NCI-H2029 (cell line): ENCODE results near the gene CHST8.
A peak's percentile ranks its signal among the peaks of the same experiment; 100 is the strongest.

ENCODE experiments used
- DNase-seq: peaks from one replicate; lab custom pipeline; 2025; lab: John Stamatoyannopoulos, UW

The CHST8 gene

DNA sequence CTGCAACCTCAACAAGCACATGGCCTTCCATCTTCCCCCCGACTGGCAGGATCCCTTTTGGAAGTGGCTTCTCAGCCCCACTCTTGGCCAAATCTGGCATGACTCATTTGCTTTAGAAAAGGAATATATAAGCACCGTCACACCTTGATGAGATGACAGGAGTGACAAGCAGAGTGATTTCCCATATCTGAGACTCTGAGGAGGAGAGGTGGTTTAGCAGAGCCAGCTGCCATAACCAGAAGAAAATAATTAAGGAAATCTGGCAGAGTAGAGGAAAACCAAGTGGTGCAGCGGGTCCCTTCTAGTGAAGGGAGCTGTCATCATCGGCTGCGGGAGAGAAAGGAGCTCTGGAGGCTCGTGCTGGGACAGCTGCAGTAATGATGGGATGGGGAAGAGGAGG is 147.5 kb downstream of the CHST8 start:
- DNase-seq, result no peak

DNA sequence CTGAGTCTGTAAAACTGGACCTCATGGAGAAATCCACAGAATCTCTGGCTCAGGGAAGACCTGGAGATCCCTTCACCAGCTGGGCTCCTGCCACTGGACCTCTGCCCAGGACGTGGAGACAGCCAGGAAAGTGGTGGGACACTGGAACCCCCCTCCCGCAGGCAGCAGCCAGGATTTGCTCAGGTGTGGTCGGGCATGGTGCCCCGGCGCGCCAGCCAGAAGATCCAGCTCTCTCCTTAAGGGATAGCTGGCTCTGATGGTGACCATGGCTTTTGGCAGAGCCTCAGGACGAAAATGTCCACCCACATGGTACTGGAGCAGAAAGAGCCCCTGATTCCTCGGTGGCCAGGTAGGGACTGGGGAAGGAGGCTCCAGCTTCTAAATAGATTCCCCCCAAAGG is 148.4 kb downstream of the CHST8 start:
- DNase-seq, result no peak

DNA sequence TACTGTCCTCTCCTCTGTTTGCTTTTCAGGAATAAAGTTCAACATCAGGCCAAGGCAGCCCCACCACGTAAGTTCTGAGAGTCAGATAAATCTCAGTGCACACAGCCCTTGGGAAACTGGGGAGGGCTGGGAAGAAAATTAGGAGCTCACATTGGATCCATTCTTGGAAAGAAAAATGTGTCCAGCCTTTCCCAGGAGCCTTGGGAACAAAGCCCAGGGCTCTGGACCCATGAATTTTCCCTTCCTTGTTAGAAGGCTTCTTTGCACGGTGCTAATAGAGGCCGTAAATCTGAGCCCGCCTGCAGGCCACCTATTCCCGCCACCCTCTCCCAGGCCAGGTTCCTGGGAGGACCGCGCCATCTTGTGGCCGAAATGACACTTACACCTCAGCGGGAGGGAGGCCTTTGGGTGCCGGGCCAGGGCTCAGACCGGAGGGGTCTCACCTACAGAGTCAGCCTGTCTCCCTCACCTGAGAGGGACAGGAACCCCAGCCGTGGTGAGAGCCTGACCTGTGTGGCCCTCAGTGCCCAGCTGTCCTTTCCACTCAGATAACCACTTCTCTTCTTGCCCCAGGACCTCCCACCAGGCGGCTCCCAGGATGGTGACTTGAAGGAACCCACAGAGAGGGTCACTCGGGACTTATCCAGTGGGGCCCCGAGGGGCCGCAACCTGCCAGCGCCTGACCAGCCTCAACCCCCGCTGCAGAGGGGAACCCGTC is 149.8 kb downstream of the CHST8 start:
- peak; percentile 60 for DNase-seq

DNA sequence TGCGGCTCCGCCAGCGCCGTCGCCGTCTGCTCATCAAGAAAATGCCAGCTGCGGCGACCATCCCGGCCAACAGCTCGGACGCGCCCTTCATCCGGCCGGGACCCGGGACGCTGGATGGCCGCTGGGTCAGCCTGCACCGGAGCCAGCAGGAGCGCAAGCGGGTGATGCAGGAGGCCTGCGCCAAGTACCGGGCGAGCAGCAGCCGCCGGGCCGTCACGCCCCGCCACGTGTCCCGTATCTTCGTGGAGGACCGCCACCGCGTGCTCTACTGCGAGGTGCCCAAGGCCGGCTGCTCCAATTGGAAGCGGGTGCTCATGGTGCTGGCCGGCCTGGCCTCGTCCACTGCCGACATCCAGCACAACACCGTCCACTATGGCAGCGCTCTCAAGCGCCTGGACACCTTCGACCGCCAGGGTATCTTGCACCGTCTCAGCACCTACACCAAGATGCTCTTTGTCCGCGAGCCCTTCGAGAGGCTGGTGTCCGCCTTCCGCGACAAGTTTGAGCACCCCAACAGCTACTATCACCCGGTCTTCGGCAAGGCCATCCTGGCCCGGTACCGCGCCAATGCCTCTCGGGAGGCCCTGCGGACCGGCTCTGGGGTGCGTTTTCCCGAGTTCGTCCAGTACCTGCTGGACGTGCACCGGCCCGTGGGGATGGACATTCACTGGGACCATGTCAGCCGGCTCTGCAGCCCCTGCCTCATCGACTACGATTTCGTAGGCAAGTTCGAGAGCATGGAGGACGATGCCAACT is 150.5 kb downstream of the CHST8 start:
- no peak for DNase-seq

DNA sequence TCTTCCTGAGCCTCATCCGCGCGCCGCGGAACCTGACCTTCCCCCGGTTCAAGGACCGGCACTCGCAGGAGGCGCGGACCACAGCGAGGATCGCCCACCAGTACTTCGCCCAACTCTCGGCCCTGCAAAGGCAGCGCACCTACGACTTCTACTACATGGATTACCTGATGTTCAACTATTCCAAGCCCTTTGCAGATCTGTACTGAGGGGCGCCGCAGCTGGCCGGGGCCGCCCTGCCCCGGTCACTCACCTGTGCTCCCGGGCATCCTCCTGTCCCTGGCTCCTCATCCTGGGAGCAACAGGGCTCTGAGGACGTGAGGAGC is 151.1 kb downstream of the CHST8 start:
- DNase-seq, result no peak

DNA sequence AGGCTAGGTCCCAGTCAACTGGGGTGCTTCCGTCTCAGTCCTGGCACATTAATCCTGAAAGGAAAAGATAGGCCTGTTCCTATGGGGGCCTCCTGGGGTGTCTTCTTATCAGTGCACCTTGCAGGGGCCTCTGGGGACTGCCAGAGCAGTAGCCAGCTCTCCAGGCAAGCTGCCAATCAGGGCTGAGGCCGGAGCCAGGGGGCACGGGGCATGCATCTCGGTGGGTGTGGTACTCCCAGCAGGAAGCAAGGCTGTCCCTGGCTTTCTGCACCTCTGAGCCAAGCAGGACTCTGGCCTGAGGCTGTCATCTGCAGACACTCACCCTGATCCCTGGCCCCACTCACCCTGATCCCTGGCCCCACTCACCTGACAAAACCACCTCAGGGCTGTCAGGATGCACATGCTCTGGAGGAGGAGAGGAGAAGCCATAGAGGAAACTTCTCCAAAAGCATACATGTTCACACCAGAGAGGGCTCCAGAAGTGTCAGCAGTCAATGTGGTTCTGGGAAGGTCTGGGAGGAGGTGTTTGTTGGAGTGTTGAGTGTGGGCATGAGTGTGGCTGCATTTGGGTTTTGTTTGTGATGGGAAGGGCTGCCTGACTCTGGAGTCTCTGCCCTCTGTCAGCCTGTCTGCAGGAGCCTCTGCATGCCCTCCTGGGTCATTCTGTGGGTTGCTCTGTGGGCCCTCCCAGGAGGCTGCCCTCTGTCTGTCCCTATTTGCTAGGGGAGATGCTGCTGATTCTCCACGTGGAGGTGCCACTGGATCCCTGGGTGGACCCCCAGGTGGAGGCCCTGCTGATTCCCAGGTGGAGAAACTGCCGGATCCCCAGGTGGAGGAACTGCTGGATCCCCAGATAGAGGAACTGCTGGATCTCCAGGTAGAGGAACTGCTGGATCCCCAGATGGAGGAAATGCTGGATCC is 152.2 kb downstream of the CHST8 start:
- DNase-seq, result no peak

DNA sequence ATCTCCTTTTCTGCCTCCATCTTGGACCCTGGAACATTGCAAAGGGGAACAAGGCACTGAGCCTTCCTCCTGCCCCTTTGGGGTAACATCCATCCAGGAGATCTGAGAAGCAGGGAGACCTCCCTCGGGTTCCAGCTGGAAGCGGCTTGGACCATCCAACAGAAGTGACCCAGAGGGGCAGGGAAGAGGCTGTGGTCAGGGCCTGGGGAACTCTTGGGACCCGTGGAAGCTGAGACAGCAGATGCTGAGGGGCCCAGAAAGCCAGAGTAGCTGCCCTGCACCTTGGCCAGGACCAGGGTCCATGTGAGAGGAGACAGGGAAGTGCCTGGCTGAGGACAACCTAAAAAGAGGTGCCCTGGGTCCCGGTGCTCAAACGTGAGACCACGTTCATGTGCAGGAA is 153.0 kb downstream of the CHST8 start:
- DNase-seq, result no peak

DNA sequence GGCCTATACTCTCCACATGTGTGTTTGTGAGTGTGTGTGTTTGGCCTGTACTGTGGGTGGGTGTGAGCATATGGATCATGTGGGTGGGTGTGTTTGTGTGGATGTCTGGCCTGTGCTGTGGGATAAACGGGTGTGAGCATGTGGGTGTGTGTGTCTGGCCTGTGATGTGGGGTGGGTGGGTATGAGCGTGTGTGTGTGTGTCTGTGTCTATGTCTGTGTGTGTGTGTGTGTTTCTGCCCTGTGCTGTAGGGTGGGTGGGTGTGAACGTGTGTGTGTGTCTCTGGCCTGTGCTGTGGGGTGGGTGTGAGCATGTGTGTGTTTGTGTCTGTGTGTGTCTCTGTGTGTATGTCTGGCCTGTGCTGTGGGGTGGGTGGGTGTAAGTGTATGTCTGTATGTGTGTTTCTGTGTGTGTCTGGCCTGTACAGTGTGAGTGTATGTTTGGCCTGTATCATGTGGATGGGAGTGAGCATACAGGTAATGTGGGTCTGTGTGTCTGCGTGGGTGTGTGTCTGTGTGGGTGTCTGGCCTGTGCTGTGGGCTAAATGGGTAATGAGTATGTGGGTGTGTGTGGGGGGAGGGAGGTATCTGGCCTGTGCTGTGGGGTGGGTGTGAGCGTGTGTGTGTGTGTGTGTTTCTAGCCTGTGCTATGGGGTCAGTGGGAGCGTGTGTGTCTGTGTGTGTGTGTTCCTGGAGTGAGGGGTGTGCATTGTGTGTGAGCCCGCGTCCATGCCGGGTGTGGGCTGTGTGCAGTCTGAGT is 154.2 kb downstream of the CHST8 start:
- no peak for DNase-seq

DNA sequence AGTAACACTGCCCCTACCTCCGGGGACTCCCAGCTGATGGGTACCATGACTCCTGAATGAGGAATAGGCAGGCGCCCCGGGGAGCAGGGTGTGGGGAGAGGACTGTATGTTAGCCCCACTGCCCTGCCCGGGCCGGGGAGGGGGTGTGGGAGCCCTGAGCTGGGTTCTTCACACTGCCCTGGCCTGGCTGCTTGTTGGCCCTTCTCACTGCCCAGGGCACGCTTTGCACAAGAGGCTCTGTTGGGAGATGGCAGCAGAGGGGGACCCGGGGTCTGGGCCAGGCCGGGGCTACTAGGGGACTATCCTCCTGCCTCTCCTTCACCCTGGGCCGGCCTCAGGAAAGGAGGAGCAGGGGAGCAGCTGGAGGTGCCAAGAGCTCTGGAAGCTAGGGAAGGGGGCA is 155.6 kb downstream of the CHST8 start:
- DNase-seq, result no peak

DNA sequence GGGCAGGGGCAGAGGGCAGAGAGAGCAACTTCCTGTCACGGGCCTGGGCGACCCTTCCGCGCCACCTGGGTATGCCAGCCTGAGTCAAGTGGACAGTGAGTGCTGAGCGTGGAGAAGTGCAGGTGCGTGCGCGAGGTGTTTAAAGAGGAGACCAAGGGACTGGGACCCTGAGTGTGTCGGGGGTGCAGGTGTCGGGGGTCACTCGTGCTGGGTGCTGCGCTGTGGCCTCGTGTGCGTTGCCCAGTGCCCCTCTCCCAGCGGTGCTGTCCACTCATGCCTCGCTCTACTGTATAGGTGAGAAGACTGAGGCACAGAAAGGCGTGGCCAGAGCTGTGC is 156.0 kb downstream of the CHST8 start:
- DNase-seq, result no peak

DNA sequence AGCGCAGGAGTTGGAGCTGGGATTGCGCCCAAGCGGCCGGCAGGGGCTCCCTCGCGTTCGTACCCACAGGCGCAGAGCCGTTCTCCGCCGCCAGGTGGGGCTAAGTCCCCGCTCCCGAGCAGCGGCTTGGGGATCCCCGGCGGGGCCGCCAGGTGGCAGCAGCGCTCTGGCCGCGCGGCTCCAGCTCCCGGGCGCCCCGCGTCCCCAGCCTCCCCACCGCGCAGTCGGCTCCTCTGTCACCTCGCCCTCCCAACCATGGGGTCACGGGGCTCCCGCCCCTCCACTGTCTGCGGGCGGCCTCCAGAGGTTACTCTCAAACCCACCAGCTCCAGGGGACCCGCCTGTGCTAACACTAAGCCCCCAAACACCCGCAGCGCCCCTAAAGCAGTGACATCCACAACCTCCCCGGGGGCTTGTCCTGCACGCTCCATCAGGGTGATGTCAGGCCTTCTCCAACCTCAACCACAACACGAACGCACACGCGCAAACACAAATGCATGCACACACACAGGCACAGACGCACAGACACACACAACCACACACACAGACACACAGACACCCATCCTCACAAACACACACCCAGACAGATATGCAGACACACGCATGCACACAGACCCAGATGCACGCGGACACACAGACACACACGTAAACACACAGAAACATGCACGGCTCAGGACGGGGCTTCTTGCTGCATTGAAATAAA is 156.5 kb downstream of the CHST8 start:
- DNase-seq, result peak; percentile 74

DNA sequence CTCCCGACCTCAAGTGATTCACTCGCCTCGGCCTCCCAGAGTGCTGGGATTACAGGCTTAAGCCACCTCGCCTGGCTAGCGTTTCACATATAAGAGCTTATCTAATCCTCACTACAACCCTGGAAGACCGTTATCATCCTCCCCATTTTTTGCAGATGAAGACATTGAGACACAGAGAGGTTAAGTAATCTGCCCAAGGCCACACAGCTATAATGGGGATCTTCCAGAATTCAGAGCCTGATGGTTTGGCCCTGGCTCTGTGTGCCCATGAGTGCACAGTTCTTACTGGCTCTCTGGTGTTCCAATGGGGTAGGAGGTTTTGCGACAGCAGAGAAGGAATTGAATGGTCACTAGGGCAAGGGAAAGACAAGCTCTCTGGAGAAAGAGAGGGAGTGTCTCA is 158.1 kb downstream of the CHST8 start:
- DNase-seq, result no peak

DNA sequence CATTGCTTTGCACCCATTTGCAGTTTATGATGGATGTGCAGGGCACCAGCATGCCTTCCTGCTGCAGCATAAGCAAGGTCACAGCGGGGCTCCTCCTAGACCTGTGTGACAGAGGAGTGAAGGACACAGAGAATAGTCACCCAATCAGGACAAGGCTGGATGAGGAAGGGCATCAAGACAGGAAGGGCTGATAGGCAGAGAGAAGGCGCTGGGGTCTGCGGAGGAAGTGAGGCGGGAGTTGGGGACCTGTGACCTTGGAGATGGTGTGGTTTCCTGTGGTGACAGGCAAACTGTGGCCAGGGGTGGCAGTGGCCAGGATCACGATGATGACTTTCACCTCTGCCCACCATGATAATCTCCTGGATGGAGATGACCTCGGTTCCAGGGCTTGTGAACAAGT is 158.5 kb downstream of the CHST8 start:
- DNase-seq, result no peak

DNA sequence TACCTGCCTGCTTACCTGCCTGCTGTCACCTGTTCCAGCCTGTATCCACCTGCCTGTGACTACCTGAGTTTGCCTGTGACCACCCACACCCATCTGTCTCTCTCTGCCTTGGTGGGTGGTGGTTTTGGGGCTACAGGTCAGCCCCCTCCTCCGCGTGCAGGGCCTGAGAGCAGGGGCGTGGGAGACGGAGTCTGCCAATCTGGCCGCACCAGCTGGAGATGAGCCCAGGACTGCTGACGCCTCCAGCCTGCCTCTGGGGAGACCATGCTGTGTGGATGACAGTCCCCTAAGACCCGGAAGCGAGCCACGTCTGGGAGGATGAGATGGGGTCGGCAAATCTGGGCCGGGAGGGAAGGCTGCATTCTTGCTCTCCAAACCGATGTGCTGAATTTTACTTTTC is 159.0 kb downstream of the CHST8 start:
- no peak for DNase-seq

DNA sequence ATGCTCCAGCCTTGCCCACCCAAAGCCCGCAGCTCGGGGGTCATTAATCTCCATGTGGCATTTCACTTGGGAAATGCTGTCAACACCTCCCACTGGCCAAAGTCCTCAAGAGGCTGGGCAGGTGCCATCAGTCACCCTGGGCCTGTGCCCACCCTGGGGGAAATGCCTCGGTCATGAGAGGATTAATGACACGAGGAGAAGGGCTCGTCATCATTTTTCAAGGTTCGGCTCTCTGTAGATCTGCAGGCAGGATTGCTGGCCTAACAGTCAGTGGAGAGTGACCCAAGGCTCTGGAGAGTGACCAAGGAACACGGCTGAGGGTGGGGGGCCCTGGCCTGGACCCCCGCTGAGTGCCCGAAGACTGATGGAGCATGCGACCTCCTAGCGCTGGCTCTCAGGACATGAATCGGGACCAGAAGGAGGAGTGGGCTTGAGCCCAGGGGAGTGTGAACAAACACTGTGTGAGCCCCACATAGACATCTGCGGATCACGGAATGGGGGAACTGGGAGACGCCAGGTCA is 159.7 kb downstream of the CHST8 start:
- DNase-seq, result no peak

DNA sequence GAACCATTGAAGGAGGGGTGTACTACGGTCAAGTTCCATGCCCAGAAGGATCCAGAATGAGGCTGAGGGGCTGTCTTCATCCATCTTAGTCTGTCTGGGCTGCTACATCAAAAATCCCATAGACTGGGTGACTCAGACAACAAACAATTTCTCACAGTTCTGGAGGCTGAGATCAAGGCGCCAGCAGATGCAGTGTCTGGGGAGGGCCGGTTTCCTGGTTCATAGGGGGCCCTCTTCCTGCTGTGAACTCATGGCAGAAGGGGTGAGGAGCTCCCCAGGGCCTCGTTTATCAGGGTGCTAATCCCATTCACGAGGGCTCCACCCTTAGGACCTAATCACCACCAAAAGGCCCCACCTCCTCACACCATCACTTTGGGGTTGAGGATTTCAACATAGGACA is 160.2 kb downstream of the CHST8 start:
- no peak for DNase-seq

DNA sequence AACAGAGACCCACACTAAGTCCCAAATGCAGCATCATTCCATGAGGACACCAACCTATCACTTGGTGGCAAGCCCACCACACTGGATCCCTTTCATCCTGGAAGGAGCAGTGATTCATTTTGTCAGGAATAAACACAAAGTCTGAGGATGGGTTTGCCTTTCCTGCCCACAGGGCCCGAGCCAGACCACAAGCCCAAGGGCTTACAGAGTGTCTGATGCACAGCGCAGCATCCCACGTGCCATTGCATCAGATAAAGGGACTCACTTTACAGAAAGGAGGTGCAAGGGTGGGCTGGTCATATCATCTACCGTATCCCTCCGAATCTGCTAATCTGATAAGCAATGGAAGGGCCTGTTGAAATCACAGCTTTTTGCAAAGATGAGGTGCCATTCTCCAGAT is 162.7 kb downstream of the CHST8 start:
- DNase-seq, result no peak

DNA sequence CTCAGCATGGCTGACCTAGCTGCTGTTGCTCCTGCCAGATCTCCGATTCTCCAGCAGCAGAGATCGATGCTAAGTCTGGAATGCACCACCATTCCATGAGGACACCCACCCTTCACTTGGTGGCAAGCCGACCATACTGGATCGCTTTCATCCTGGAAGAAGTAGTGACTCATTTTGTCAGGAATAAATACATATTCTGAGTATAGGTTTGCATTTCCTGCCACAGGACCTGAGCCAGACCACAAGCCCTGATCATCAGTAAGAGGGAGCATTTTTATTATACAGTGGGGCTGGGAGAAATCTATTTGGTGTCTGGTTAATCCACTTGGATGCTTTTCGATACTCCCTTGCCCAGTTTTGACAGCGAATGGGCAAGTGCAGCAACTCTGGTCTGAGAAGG is 164.0 kb downstream of the CHST8 start:
- no peak for DNase-seq

DNA sequence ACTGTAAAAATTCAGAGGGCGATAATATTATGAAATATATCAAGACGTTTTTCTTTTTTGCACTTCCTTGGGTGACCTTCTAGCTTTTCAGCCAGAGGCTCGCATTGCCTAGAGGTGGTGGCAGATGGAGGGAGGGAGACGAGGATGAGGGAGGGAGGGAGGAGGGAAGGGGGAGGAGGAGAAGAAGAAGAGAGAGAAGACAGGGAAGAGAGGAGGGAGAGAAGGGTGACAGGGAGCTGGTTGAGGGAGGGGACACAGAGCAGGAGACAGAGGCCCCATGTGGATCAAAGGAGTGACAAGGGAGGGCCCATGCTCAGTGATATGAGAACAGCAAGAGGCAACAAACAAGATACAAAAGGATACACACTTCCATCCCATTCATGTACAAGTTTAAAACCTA is 166.9 kb downstream of the CHST8 start:
- no peak for DNase-seq

DNA sequence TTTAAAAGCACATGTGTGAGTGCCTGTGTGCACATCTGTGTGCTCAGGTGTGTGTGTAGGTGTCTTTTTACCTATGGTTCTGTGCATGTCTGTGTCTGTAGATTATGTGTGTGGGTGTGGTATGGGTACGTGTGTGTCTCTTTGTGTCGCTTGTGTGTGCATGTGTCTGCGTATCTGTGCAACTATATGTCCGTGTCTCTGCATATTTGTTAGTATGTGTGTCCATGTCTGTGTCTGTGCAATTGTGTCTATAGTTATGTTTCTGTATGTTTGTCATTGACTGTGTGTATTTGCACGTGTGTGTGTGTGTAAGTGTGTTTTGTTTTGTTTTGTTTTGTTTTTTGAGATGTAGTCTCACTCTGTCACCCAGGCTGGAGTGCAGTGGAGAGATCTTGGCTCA is 167.6 kb downstream of the CHST8 start:
- no peak for DNase-seq

DNA sequence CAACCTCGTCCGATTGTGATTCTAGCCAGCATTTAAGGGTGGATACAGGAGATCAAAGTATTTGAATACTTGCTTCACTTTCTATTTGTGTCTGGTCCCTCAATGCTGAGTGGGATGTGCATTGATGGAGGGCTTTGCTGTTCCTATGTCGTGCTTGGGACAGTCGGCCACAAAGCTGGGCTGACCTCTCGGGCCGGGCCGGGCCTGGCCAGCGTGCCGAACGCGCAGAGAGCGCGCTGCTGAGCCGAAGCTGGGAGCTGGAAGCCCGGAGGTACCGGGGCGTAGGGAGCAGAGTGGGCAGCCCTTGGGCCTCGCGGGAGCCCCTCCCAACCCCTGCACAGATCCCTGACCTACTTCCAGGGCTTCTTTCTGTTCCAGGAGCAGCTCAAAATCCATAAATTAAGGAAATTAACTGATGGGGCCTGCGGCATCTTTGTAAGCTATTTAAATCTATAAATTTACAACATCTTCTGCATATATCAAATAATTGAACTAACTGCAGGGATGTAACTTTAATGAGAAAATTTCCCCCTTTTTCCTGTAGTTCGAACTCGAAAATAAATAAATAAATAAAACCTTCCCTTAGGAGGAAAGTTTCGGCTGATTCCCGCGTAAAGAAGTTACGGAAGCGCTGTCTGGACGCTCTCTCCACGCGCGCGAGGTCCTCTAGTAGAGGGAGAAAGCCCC is 173.1 kb downstream of the CHST8 start:
- no peak for DNase-seq
